GM12801 (cell line): ENCODE measurements around the gene GPX3.

ENCODE experiments used
- TF ChIP-seq, protein P1 (sequence below): IDR thresholded peaks from one replicate; pipeline ENCODE4 v1.5.1; 2011; ENCODE audit warnings: control low read depth; ENCODE audit not compliant: insufficient read length; ENCODE audit errors: extremely low read depth

The GPX3 gene

DNA sequence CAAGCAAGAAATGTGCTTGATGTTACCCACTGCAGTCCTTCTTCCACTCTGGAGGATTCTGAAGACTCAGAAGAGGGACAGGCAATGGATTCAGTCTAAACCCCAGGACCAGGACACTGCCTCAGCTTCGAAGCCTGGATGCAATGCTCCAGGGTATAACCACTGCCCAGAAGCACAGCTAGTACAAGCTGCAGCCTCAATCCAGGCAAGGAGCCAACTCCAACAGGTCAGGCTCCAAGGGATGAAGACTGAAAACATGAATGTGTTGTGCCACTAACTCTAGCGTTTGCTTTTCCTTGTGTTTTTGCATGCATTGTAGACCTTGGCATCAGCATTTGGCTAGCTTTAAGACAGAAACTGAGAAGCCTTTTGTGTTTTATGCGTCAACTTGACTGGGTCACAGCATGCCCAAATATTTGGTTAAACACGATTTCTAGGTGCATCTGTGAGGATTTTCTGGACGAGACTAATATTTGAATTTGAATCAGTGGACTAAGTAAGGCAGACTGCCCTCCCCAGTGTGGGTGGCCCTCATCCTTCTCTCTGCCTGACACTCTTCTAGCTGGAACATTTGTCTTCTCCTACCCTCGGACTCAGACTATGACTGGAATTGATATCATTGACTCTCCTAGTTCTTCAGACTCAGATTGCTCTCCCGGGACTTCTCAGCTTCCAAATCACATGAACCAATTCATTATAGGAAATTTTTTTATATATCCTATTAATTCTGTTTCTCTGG lies 20.5 kb upstream of the GPX3 start:
- TF ChIP-seq, protein P1, sequence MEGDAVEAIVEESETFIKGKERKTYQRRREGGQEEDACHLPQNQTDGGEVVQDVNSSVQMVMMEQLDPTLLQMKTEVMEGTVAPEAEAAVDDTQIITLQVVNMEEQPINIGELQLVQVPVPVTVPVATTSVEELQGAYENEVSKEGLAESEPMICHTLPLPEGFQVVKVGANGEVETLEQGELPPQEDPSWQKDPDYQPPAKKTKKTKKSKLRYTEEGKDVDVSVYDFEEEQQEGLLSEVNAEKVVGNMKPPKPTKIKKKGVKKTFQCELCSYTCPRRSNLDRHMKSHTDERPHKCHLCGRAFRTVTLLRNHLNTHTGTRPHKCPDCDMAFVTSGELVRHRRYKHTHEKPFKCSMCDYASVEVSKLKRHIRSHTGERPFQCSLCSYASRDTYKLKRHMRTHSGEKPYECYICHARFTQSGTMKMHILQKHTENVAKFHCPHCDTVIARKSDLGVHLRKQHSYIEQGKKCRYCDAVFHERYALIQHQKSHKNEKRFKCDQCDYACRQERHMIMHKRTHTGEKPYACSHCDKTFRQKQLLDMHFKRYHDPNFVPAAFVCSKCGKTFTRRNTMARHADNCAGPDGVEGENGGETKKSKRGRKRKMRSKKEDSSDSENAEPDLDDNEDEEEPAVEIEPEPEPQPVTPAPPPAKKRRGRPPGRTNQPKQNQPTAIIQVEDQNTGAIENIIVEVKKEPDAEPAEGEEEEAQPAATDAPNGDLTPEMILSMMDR: no peak

DNA sequence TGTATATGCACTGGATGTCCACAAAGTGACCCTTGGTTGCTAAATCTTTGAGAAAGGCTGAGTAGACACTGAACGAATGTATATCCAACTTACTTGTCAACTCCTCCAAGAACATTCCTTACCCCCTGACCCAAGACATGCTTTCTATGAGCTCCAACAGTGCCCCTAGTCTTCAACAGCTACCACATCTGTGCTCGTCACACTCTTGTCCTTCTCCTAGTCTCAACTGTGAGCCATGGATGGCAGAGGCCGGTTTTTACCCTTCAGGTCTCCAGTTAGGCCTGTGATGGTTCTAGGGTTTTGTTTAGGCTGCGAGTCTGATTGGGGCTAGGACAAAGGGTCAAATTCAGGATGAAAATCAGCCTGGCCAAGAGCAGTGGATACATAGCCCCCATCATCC lies 19.0 kb upstream of the GPX3 start:
- TF ChIP-seq, protein P1: no peak

DNA sequence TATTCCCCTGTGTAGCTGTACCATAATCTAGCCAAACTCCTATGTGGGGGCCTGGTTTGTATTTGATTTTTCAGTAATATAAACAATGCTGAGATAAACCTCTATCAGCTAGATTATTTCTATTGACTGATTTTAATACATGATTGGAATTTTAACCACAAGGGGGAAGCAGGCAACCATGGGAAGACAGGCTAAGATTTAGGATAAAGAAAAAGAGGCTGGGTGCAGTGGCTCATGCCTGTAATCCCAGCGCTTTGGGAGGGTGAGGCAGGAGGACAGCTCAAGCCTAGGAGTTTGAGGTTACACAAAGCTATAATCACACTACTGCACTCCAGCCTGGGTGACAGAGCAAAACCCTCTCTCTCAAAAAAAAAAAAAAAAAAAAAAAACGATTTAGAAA lies 18.1 kb upstream of the GPX3 start:
- TF ChIP-seq, protein P1: no peak

DNA sequence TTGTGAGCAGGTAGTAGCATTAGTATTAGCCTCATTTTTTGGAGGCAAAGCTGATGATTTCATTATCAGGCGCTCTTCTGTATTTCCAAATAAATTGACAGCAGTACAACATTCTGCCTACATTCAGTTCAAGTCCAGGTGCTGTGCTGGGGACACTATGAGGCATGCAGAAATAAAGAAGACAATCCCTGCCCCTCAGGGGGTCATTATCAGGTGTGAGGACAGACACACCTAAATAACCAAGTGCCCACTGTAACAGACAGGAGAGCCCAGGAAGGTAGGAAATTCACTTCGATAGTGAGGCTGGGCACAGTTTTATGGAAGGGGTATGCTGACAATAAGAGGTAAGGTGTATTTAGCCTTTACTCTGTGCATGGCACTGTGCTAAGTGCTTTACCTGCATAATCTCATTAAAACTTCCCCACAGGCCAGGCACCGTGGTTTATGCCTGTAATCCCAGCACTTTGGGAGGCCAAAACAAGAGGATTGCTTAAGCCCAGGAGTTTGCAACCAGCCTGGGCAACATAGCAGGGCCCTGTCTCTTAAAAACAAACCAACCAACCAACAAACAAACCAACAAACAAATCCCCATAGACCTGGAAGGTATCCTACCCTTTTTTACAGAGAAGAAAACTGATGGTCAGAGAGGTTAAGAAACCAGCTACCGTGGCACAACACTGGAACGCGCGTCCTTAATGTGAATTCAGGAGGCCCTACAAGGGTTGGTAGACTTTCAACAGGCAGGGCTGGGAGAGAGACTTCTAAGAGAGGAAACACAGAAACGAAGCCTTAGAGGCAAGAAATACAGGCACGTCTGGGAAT lies 17.5 kb upstream of the GPX3 start:
- TF ChIP-seq, protein P1: no peak

DNA sequence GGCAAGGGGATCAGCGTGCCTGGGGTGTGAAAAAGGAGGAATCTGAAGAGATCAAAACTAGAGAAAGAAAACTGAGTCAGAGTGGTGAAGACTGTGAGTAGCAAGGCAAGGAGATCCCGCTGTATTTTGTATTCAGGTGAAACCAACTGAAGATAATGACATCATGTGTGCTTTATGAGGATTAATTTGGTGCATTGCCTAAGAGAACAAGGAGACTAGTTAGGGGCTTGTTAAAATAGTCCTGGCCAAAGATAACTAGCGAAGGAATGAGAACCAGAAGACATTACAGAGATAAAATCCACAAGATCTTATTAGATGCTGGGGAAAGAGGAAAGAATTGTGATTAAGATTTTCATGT lies 16.9 kb upstream of the GPX3 start:
- TF ChIP-seq, protein P1: no peak

DNA sequence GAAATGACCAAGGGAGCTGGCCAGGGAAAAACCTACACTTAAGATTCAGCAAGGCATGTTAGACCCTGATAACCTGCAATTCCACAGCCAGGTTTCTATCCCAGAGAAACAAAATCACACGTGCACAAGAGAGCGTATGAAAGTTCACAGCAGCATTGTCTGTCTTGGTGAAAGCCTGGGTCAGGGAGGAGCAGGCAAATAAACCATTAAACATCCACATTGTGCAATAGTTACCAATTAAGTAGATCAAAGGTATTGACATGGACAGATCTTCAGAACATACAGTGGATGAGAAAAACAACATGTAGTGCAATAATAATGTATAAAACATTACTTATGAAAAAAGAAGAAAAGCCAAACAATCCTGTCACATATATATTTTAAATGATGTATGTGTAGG lies 15.9 kb upstream of the GPX3 start:
- TF ChIP-seq, protein P1: no peak

DNA sequence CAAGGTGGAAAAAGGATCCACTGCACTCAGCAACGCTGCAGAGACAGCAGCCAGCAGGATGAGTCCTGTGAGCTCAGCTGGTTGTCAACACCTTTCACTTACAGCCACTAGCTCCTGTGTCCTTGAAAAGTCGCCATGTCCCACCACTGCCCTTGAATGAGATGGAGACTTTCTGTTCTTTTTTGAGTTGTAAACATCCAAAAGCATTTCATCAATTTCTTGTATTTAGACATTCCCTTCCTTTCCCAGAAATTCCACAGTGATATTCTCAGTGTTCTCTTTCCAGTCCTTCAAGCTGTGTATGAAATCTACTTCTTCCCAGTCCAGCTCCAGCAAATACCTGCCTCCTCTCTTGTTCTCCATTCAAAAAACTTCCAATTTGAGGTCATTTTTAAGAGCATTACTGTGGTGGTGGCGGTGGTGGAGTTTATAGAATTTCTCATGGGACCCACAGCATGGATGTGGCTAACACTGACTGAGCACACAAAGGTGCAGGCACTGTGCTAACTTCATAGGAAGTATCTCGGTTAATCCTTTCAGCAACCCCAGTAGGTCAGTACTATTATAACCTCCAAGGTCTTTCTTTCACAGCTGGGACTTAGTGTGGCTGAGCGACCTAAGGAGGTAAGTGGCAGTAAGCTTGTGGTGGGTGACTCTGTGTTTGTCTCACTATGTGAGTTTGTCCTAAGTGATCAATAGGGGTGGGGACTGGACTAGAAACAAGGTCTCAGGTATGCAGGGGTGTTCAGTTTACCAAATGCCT lies 15.0 kb upstream of the GPX3 start:
- TF ChIP-seq, protein P1: no peak
